Neural progenitor cell (in vitro differentiated cells): ENCODE measurements around the gene LRRC49.

Experiments
- CTCF ChIP-seq: fragments of 200-600 bp; sonication (generic); IDR thresholded peaks from 2 replicates; pipeline ENCODE4 v1.5.1; 2017; ENCODE audit warnings: antibody characterized with exemption, mild to moderate bottlenecking
- EZH2 ChIP-seq: fragments of 200-600 bp; sonication (generic); IDR thresholded peaks from 2 replicates; pipeline ENCODE4 v1.6.1; 2017; ENCODE audit warnings: antibody characterized with exemption, mild to moderate bottlenecking, moderate library complexity

- no peak for TF ChIP-seq CTCF
- no peak for TF ChIP-seq EZH2
Measured at GRCh38 chr15:70906842-70907241, 14.2 kb downstream of the LRRC49 start.
